Measurements from ENCODE around the gene EIF6. TPM values are rescaled to one million over a fixed set of nuclear protein-coding genes. Genes with fewer than 3 reads are reported as not detected.

The EIF6 gene
- polyA plus RNA-seq, 3 donors = 94.3 to 222 (median 190) TPM

DNA sequence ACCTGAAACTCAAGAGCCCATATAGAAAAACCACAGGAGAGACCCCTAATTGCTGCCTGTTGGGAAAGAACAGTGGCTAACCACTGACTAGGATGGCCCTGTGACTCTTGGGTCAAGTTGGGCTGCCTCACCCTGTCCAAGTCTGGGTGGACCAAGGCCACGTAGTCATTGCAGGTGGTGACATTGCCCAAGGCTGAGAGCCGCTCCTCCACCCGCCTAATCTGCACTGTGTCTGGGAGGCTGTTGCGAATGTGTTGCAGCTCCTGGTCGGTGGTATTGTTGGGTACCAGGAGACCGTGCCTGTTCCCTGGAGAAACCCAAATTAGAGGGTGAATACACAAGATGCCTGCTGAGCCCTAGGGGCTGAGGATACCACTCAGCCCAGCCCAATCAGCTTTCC lies 4.0 kb downstream of the EIF6 start:
- H3K36me3 ChIP-seq (replicated peaks in 1 of 2; ENCODE audit: control insufficient read depth in 1 of 2, insufficient read depth in 2 of 2, low read length in 2 of 2) = peaks cover 33 to 49% of the 10 kb centered on the region in 2 donors
- no peaks in the 10 kb centered on the region for H3K27me3 Mint-ChIP-seq (ENCODE audit: low read depth in 3 of 3)

GRCh38 chr20:35279533-35280174 lies 4.9 kb downstream of the EIF6 start:
- Mint-ChIP-seq H3K36me3 (peaks cover 38 to 55% of the 10 kb centered on the region in 2 donors), H3K4me3 (no peak overlapping the region), H3K9me3 (peaks cover 0 to 1% (median 0%) of the 10 kb centered on the region in 7 donors), H3K4me1 (peaks cover 24% of the 10 kb centered on the region), H3K27ac (peak overlapping the region; percentile 58 to 97 (median 81)), H3K27me3 (ENCODE audit: low read depth in 3 of 3) (no peaks in the 10 kb centered on the region)
- TF ChIP-seq CTCF (IDR thresholded peaks at IDR 0.05) = no peak
- peak overlapping the region; percentile 15 to 97 for H3K27ac ChIP-seq (ENCODE audit: low read depth in 1 of 2, low read length in 2 of 2)
- H3K36me3 ChIP-seq (replicated peaks in 1 of 2; ENCODE audit: control insufficient read depth in 1 of 2, insufficient read depth in 2 of 2, low read length in 2 of 2) = peaks cover 36 to 54% of the 10 kb centered on the region in 2 donors
- H3K9ac ChIP-seq (ENCODE audit: insufficient read depth, low read length, poor library complexity, severe bottlenecking) = no peak overlapping the region
- intact Hi-C loops (cut with micrococcal nuclease) = loop anchor here in 1 of 2 donors (10.0 kb wide), 1 partner anchor 135 kb away; the partner anchor contains the start of gene EDEM2
- no peak overlapping the region for H2AFZ ChIP-seq (ENCODE audit: insufficient read depth, low read depth, low read length, poor library complexity, severe bottlenecking)
- WGBS (ENCODE audit: insufficient coverage) = 96% methylated on average over 4 of the region's 7 CpGs
- peaks cover 31% of the 10 kb centered on the region for H4K20me1 ChIP-seq (ENCODE audit: insufficient read depth, low read length)
- H3K79me2 ChIP-seq (ENCODE audit: insufficient read depth, low read length) = peaks cover 62% of the 10 kb centered on the region
- H3K4me1 ChIP-seq (ENCODE audit: control insufficient read depth in 1 of 2, insufficient read depth in 2 of 2, low read length in 2 of 2) = peaks cover 25 to 34% of the 10 kb centered on the region in 2 donors
- H3K27me3 ChIP-seq (ENCODE audit: control insufficient read depth in 2 of 2, insufficient read depth in 2 of 2, low read length in 2 of 2) = no peaks in the 10 kb centered on the region
- DNase-seq = no peak
- no peak overlapping the region for H3K4me3 ChIP-seq (replicated peaks in 1 of 3; ENCODE audit: low read depth in 2 of 3, low read length in 3 of 3)
- H3K4me2 ChIP-seq (replicated peaks; ENCODE audit: extremely low read depth, low read length, poor library complexity, severe bottlenecking) = no peak overlapping the region
- H3K9me3 ChIP-seq (replicated peaks in 1 of 2; ENCODE audit: control insufficient read depth in 1 of 2, insufficient read depth in 1 of 2, low read length in 2 of 2) = no peaks in the 10 kb centered on the region

More for the DNA sequence above, 4.0 kb downstream of the EIF6 start:
- no peak overlapping the region for H3K4me3 Mint-ChIP-seq
- H3K27me3 ChIP-seq (ENCODE audit: control insufficient read depth in 2 of 2, insufficient read depth in 2 of 2, low read length in 2 of 2) = no peaks in the 10 kb centered on the region
- H3K9me3 Mint-ChIP-seq = peaks cover 0 to 1% (median 0%) of the 10 kb centered on the region in 7 donors
- peaks cover 22% of the 10 kb centered on the region for H4K20me1 ChIP-seq (ENCODE audit: insufficient read depth, low read length)
- WGBS (ENCODE audit: insufficient coverage) = 92% methylated on average over 6 of the region's 6 CpGs
- peaks cover 62% of the 10 kb centered on the region for H3K79me2 ChIP-seq (ENCODE audit: insufficient read depth, low read length)
- H3K4me3 ChIP-seq (replicated peaks in 1 of 3; ENCODE audit: low read depth in 2 of 3, low read length in 3 of 3) = no peak overlapping the region
- H3K27ac Mint-ChIP-seq = peak overlapping the region in 6 of 7 donors; percentile 35 to 97 (median 65)
- H3K4me2 ChIP-seq (replicated peaks; ENCODE audit: extremely low read depth, low read length, poor library complexity, severe bottlenecking) = no peak overlapping the region
- peaks cover 30 to 41% of the 10 kb centered on the region in 2 donors for H3K4me1 ChIP-seq (ENCODE audit: control insufficient read depth in 1 of 2, insufficient read depth in 2 of 2, low read length in 2 of 2)
- H3K4me1 Mint-ChIP-seq = peaks cover 31% of the 10 kb centered on the region
- H2AFZ ChIP-seq (ENCODE audit: insufficient read depth, low read depth, low read length, poor library complexity, severe bottlenecking) = no peak overlapping the region
- peak overlapping the region in 1 of 2 donors; percentile 97 for H3K27ac ChIP-seq (ENCODE audit: low read depth in 1 of 2, low read length in 2 of 2)
- H3K36me3 Mint-ChIP-seq = peaks cover 35 to 47% of the 10 kb centered on the region in 2 donors
- H3K9me3 ChIP-seq (replicated peaks in 1 of 2; ENCODE audit: control insufficient read depth in 1 of 2, insufficient read depth in 1 of 2, low read length in 2 of 2) = no peaks in the 10 kb centered on the region
- no peak for DNase-seq
- no peak overlapping the region for H3K9ac ChIP-seq (ENCODE audit: insufficient read depth, low read length, poor library complexity, severe bottlenecking)
- no peak for TF ChIP-seq CTCF (IDR thresholded peaks at IDR 0.05)
- intact Hi-C loops (cut with micrococcal nuclease) = no loop called here
